Endothelial cell of umbilical vein (primary cell): Measurements from ENCODE around the gene FEN1. TPM values are rescaled to one million over a fixed set of nuclear protein-coding genes. Genes with fewer than 3 reads are reported as not detected.

Source experiments
- BruUV-seq: library from RNA; stranded (reverse); fragments of 400-500 nt; replicated peaks from 2 replicates; lab custom pipeline; 2021; lab: Mats Ljungman, UMichigan
- CTCF ChIA-PET: fragments of 300-600, 350-600 bp; sonication (Branson Sonifier 250); formaldehyde crosslinking; loops from one replicate; lab custom pipeline; 2021; ENCODE audit warnings: antibody characterized with exemption, inconsistent platforms; lab: Charles Lee
- POLR2A ChIA-PET: fragments of 300-600, 350-600 bp; sonication (Branson Sonifier 250); formaldehyde crosslinking; loops from one replicate; lab custom pipeline; 2021; ENCODE audit warnings: antibody characterized with exemption, inconsistent platforms; lab: Charles Lee
- DNase-seq: peaks from one replicate; pipeline ENCODE4 v3.0.0-alpha.2; 2011; ENCODE audit warnings: low read depth, low spot score
- FAIRE-seq: peaks from 2 replicates; lab custom pipeline; 2011; peaks lifted over from hg19 to GRCh38; lab: Jason Lieb, UNC
- H2AFZ ChIP-seq: 2 replicates; pipeline ENCODE4 v1.6.0; 2012; ENCODE audit warnings: low read depth, low read length, control low read depth, inconsistent platforms
- H3K27ac ChIP-seq: 2 replicates; pipeline ENCODE4 v1.5.1; 2011; ENCODE audit warnings: low read depth, mild to moderate bottlenecking, control low read depth, low read length, moderate library complexity; ENCODE audit not compliant: insufficient read depth
- H3K27me3 ChIP-seq, 2 experiments: 2 replicates each; pipeline versions ENCODE4 v1.6.0 to v1.6.1; 2011; ENCODE audit warnings: low read length in 2 of 2, mixed read lengths in 1 of 2; ENCODE audit not compliant: control insufficient read depth in 2 of 2, insufficient read depth in 2 of 2
- H3K36me3 ChIP-seq, 2 experiments: 2 replicates in 1 of 2; 3 replicates in 1 of 2; pipeline ENCODE4 v1.5.1; 2011; ENCODE audit warnings: low read length in 2 of 2, mild to moderate bottlenecking in 1 of 2, moderate library complexity in 1 of 2; ENCODE audit not compliant: control insufficient read depth in 2 of 2, insufficient read depth in 2 of 2; ENCODE audit errors: extremely low read depth in 1 of 2
- H3K4me1 ChIP-seq: 3 replicates; pipeline ENCODE4 v1.5.1; 2011; ENCODE audit warnings: mild to moderate bottlenecking, low read length; ENCODE audit not compliant: control insufficient read depth, insufficient read depth; ENCODE audit errors: extremely low read depth
- H3K4me2 ChIP-seq: 2 replicates; pipeline ENCODE4 v1.6.1; 2011; ENCODE audit warnings: low read length, control low read depth, mixed read lengths; ENCODE audit not compliant: insufficient read depth
- H3K4me3 ChIP-seq, 3 experiments: fragments of 200-600 bp in 1 of 3; sonication (generic), shearing (Covaris generic) in 1 of 3; replicated peaks in 1 of 3; 2 replicates each; pipeline ENCODE4 v1.5.1; 2011 to 2016; ENCODE audit warnings: control low read depth in 3 of 3, low read length in 3 of 3, mild to moderate bottlenecking in 2 of 3, inconsistent platforms in 1 of 3, low read depth in 1 of 3, moderate library complexity in 1 of 3; ENCODE audit not compliant: insufficient read depth in 1 of 3
- H3K79me2 ChIP-seq: 2 replicates; pipeline ENCODE4 v1.6.0; 2012; ENCODE audit warnings: low read length, inconsistent platforms; ENCODE audit not compliant: control insufficient read depth, insufficient read depth
- H3K9ac ChIP-seq: replicated peaks from 2 replicates; pipeline ENCODE3; 2011; ENCODE audit warnings: low read length, control low read depth; ENCODE audit not compliant: insufficient read depth; ENCODE audit errors: extremely low read depth
- H3K9me1 ChIP-seq: replicated peaks from 3 replicates; pipeline ENCODE4 v1.6.0; 2011; ENCODE audit warnings: mild to moderate bottlenecking, low read length; ENCODE audit not compliant: control insufficient read depth, insufficient read depth; ENCODE audit errors: extremely low read depth
- H3K9me3 ChIP-seq: replicated peaks from 2 replicates; pipeline ENCODE4 v1.5.1; 2012; ENCODE audit warnings: low read length, inconsistent platforms; ENCODE audit not compliant: control insufficient read depth, insufficient read depth
- H4K20me1 ChIP-seq: replicated peaks from 2 replicates; pipeline ENCODE3; 2011; ENCODE audit warnings: mild to moderate bottlenecking, low read length; ENCODE audit not compliant: control insufficient read depth, insufficient read depth; ENCODE audit errors: extremely low read depth
- CTCF ChIP-seq, 2 donors: IDR thresholded peaks; 1 replicate in 1 of 2; 2 replicates in 1 of 2; pipeline ENCODE4 v1.5.1; 2011; ENCODE audit warnings: low read length in 2 of 2, mild to moderate bottlenecking in 2 of 2, moderate library complexity in 2 of 2, control low read depth in 1 of 2, inconsistent platforms in 1 of 2, low read depth in 1 of 2; ENCODE audit not compliant: insufficient read depth in 1 of 2; ENCODE audit errors: extremely low read depth in 1 of 2
- EZH2 ChIP-seq: IDR thresholded peaks from 2 replicates; pipeline ENCODE4 v1.6.1; 2012; ENCODE audit warnings: borderline replicate concordance, low read depth, mild to moderate bottlenecking, moderate library complexity, low read length, inconsistent platforms; ENCODE audit not compliant: severe bottlenecking
- FOS ChIP-seq: IDR thresholded peaks from 2 replicates; pipeline ENCODE4 v1.6.1; 2011; ENCODE audit warnings: mild to moderate bottlenecking, low read length, moderate library complexity, borderline replicate concordance; ENCODE audit not compliant: insufficient read depth
- GATA2 ChIP-seq: IDR thresholded peaks from 2 replicates; pipeline ENCODE4 v1.7.0; 2011; ENCODE audit warnings: low read depth, mild to moderate bottlenecking, moderate library complexity, mixed read lengths, low read length; ENCODE audit not compliant: insufficient read length, insufficient read depth
- JUN ChIP-seq: IDR thresholded peaks from 2 replicates; pipeline ENCODE4 v1.6.1; 2011; ENCODE audit warnings: borderline replicate concordance, low read depth; ENCODE audit not compliant: insufficient read length, insufficient read depth
- MAX ChIP-seq: IDR thresholded peaks from 2 replicates; pipeline ENCODE4 v1.6.1; 2011; ENCODE audit not compliant: insufficient read depth, insufficient read length
- MYC ChIP-seq: IDR thresholded peaks from one replicate; pipeline ENCODE4 v1.6.1; 2011; ENCODE audit warnings: mild to moderate bottlenecking, low read depth, low read length
- POLR2A ChIP-seq: IDR thresholded peaks from 2 replicates; pipeline ENCODE4 v1.6.1; 2012; ENCODE audit warnings: low read depth, mild to moderate bottlenecking, control low read depth, low read length
- POLR2AphosphoS5 ChIP-seq: IDR thresholded peaks from 2 replicates; pipeline ENCODE4 v1.6.1; 2012; ENCODE audit warnings: low read depth, mild to moderate bottlenecking, control low read depth, low read length, moderate library complexity; ENCODE audit not compliant: insufficient read depth
- dilution Hi-C: fragments of 300-500 bp; cut with MboI; formaldehyde crosslinking; loops from one replicate; pipeline ENCODE4 v1.15.0; 2019; ENCODE audit warnings: low sequenced_read_pairs; ENCODE audit not compliant: extremely low pct_ligation_motif_present
- intact Hi-C: fragments of 100-400 bp; cut with micrococcal nuclease; formaldehyde crosslinking; loops from one replicate; pipeline ENCODE4 v1.10.0; 2022
- polyA plus RNA-seq, 4 experiments: library from polyadenylated mRNA; depleted of rRNA in 3 of 4; stranded (reverse) in 3 of 4; unstranded in 1 of 4; fragments of >200 nt; gene quantifications; 2 replicates each; pipeline versions ENCODE4 v1.2.1 to v1.2.3, GENCODE V29; 2011 to 2012; ENCODE audit warnings: missing spikeins in 1 of 4
- total RNA-seq: library from RNA; stranded (reverse); gene quantifications from 2 replicates; pipeline ENCODE4 v1.2.3, GENCODE V29; 2021

FEN1 gene
- total and polyA plus RNA-seq, 2 donors (not counting 3 experiments of a cell fraction or from before 2014, with no cell fraction given) = 29.3 to 60.5 TPM

- POLR2A ChIA-PET = no interaction called here
- H3K4me3 ChIP-seq = no peak overlapping the region
Measured at GRCh38 chr11:61838501-61838900, 45.8 kb downstream of the FEN1 start.

More at GRCh38 chr11:61838501-61838900, 45.8 kb downstream of the FEN1 start:
- Histone ChIP-seq H2AFZ (no peak overlapping the region), H3K27me3 (no peaks in the 10 kb centered on the region), H3K4me1 (peaks cover 24% of the 10 kb centered on the region), H3K9ac (no peak overlapping the region), H3K9me1 (no peaks in the 10 kb centered on the region), H3K9me3 (no peaks in the 10 kb centered on the region), H3K36me3 (peaks cover 38 to 42% of the 10 kb centered on the region in 2 experiments), H3K4me2 (no peak overlapping the region), H3K27ac (no peak overlapping the region), H3K79me2 (peaks cover 63% of the 10 kb centered on the region), H4K20me1 (no peaks in the 10 kb centered on the region)
- FAIRE-seq (no peak), DNase-seq (no peak)
- CTCF ChIA-PET = interaction anchor here (5.7 kb wide), 1 partner anchor 42 kb away, joined by 38 read pairs; no protein-coding TSS in a partner anchor
- intact Hi-C loops (no loop called here), dilution Hi-C loops (no loop called here)
- BruUV-seq = no TSS peak
- TF ChIP-seq FOS (no peak), MAX (no peak), GATA2 (no peak), CTCF (IDR thresholded peaks at IDR 0.05; ENCODE audit: extremely low read depth in 1 of 2, insufficient read depth in 1 of 2, low read depth in 1 of 2, low read length in 2 of 2) (no peak), POLR2A (no peak), JUN (no peak), MYC (no peak), POLR2AphosphoS5 (no peak), EZH2 (no peak)
